A673 (cell line): ENCODE measurements around the gene TNS3. TPM values are rescaled to one million over a fixed set of nuclear protein-coding genes. Genes with fewer than 3 reads are reported as not detected.

Experiments used
- BruUV-seq: library from RNA; stranded (reverse); fragments of 400-500 nt; replicated peaks from 2 replicates; lab custom pipeline; 2021; lab: Mats Ljungman, UMichigan
- CTCF ChIA-PET: fragments of 300-600 bp; sonication (Branson Sonifier 250); formaldehyde crosslinking; loops from one replicate; lab custom pipeline; 2022; ENCODE audit warnings: antibody characterized with exemption; lab: Charles Lee
- POLR2A ChIA-PET: fragments of 300-600 bp; sonication (Branson Sonifier 250); formaldehyde crosslinking; loops from one replicate; lab custom pipeline; 2022; ENCODE audit warnings: antibody characterized with exemption; ENCODE audit not compliant: low non-redundant PET; lab: Charles Lee
- DNase-seq: peaks from one replicate; pipeline ENCODE4 v3.0.0-alpha.2; 2015; ENCODE audit warnings: low spot score
- H3K27ac ChIP-seq: fragments of 200-600 bp; sonication (generic); 2 replicates; pipeline ENCODE4 v1.5.1; 2016; ENCODE audit warnings: mixed run types, low read depth, mild to moderate bottlenecking, mixed read lengths, antibody characterized with exemption, low read length; ENCODE audit not compliant: poor library complexity, severe bottlenecking
- H3K27me3 ChIP-seq: fragments of 200-600 bp; sonication (generic); replicated peaks from 2 replicates; pipeline ENCODE4 v1.6.1; 2017; ENCODE audit warnings: mixed run types, low read depth, mild to moderate bottlenecking, mixed read lengths, antibody characterized with exemption, low read length; ENCODE audit not compliant: insufficient read depth, poor library complexity
- H3K36me3 ChIP-seq: fragments of 200-600 bp; sonication (generic); 2 replicates; pipeline ENCODE4 v1.6.1; 2016; ENCODE audit warnings: mixed run types, mild to moderate bottlenecking, mixed read lengths, antibody characterized with exemption, low read length; ENCODE audit not compliant: insufficient read depth, poor library complexity, severe bottlenecking
- H3K4me1 ChIP-seq: fragments of 200-600 bp; sonication (generic); 2 replicates; pipeline ENCODE4 v1.6.1; 2017; ENCODE audit warnings: mixed run types, mild to moderate bottlenecking, mixed read lengths, antibody characterized with exemption, low read length; ENCODE audit not compliant: insufficient read depth, poor library complexity, severe bottlenecking
- H3K4me3 ChIP-seq: fragments of 200-600 bp; sonication (generic); 2 replicates; pipeline ENCODE4 v1.5.1; 2016; ENCODE audit warnings: low read depth, mixed run types, mild to moderate bottlenecking, mixed read lengths, low read length; ENCODE audit not compliant: poor library complexity, severe bottlenecking
- H3K9me3 ChIP-seq: fragments of 200-600 bp; sonication (generic); 2 replicates; pipeline ENCODE4 v1.6.1; 2016; ENCODE audit warnings: mixed run types, low read depth, mild to moderate bottlenecking, mixed read lengths, antibody characterized with exemption, low read length; ENCODE audit not compliant: poor library complexity, severe bottlenecking
- CTCF ChIP-seq: fragments of 300-800, 200-600 bp; sonication (generic); conservative IDR thresholded peaks from 2 replicates; pipeline ENCODE4 v1.5.1; 2017; ENCODE audit warnings: low read depth, mild to moderate bottlenecking, antibody characterized with exemption, low read length, moderate library complexity, mixed read lengths
- EZH2 ChIP-seq: fragments of 200-600 bp; sonication (generic); IDR thresholded peaks from 2 replicates; pipeline ENCODE4 v1.6.1; 2017; ENCODE audit warnings: borderline replicate concordance, low read depth, mild to moderate bottlenecking, mixed read lengths, antibody characterized with exemption, low read length; ENCODE audit not compliant: poor library complexity, severe bottlenecking
- intact Hi-C: fragments of 100-400 bp; cut with micrococcal nuclease; formaldehyde crosslinking; loops from one replicate; pipeline ENCODE4 v1.10.0; 2022; ENCODE audit not compliant: unreplicated experiment
- total RNA-seq: library from RNA; stranded (reverse); gene quantifications from 2 replicates; pipeline ENCODE4 v1.2.3, GENCODE V29; 2021

TNS3 gene
- total RNA-seq, 1 experiment from 2014 or later, result not detected

DNA sequence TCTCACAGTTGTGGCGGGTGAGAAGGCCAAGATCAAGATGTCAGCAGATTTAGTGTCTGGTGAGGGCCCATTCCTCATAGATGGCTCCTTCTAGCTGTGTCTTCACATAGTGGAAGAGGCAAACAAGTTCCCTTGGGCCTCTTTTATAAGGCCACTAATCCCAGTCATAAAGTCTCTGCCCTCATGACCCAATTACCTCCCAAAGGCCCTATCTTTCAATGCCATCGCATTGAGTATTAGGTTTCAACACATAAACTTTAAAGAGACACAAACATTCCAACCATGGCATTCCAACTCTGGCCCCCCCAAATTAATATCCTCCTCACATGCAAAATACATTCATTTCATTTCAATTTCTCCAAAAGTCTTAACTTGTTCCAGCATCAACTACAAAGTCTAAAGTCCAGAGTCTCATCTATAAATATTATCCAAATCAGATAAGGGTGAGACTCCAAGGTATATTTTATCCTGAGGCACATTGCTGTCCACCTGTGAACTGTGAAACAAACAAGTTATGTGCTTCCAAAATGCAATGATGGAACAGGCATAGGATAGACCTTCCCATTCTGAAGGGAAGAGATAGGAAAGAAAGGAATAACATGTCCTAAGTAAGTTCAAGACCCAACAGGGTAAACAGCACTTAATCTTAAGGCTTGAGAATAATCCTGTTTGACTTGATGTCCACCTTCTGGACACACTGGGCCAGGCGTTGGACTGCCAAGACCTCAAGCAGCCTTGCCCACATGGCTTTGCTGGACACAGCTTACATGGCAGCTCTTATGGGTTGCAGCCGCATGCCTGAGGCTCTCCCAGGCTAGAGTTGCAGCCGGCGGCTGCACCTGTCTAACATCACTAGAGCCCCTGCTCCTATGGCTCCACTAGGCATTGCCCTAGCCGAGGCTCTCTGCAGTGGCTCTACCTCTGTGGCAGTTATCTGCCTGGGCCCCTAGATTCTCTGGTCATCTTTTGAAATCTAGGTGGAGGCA lies 312.8 kb downstream of the TNS3 start:
- Histone ChIP-seq H3K4me3 (no peak overlapping the region), H3K27ac (no peak overlapping the region), H3K9me3 (no peaks in the 10 kb centered on the region), H3K36me3 (no peaks in the 10 kb centered on the region), H3K4me1 (no peaks in the 10 kb centered on the region), H3K27me3 (no peaks in the 10 kb centered on the region)
- no peak for TF ChIP-seq CTCF
- TF ChIP-seq EZH2, result no peak
- CTCF ChIA-PET, result no interaction called here
- no peak for DNase-seq
- intact Hi-C loops, result no loop called here
- POLR2A ChIA-PET, result no interaction called here
- BruUV-seq, result no TSS peak

- H3K27me3 ChIP-seq, result no peaks in the 10 kb centered on the region
- ChIA-PET POLR2A (no interaction called here), CTCF (interaction anchor here (0.6 to 2.0 kb wide), 2 partner anchors 11 to 552 kb away, joined by 4 to 13 read pairs; no protein-coding TSS in a partner anchor)
- H3K4me3 ChIP-seq, result no peak overlapping the region
- no peaks in the 10 kb centered on the region for H3K9me3 ChIP-seq
- intact Hi-C loops, result loop anchor here (2.0 kb wide), 1 partner anchor 551 kb away; no protein-coding TSS in a partner anchor
- H3K36me3 ChIP-seq, result no peaks in the 10 kb centered on the region
- TF ChIP-seq CTCF (no peak), EZH2 (no peak)
- no peaks in the 10 kb centered on the region for H3K4me1 ChIP-seq
- DNase-seq, result no peak
- no TSS peak for BruUV-seq
- H3K27ac ChIP-seq, result no peak overlapping the region
These were observed 314.6 kb downstream of the TNS3 start for GRCh38 chr7:47267346-47267745.

- CTCF ChIA-PET, result interaction anchor here (0.6 to 2.0 kb wide), 6 partner anchors 22 to 703 kb away, joined by 3 to 15 read pairs (median 4); no protein-coding TSS in a partner anchor
- H3K36me3 ChIP-seq, result no peaks in the 10 kb centered on the region
- no peak for DNase-seq
These were observed 315.1 kb downstream of the TNS3 start for GRCh38 chr7:47266799-47267198.

More at GRCh38 chr7:47266799-47267198, 315.1 kb downstream of the TNS3 start:
- POLR2A ChIA-PET, result no interaction called here
- H3K4me1 ChIP-seq, result no peaks in the 10 kb centered on the region
- no peak overlapping the region for H3K4me3 ChIP-seq
- H3K27me3 ChIP-seq, result no peaks in the 10 kb centered on the region
- BruUV-seq, result no TSS peak
- intact Hi-C loops, result loop anchor here (2.0 kb wide), 1 partner anchor 552 kb away; no protein-coding TSS in a partner anchor
- no peak for TF ChIP-seq EZH2
- no peak for TF ChIP-seq CTCF
- no peak overlapping the region for H3K27ac ChIP-seq
- H3K9me3 ChIP-seq, result no peaks in the 10 kb centered on the region
